Fibroblast of gingiva (primary cell): ENCODE results near the gene NCOA7.
"Not testable (repeated sequence)": the region's sequence is repeated elsewhere in the genome, so short reads cannot be mapped to it uniquely, and the experiment has no call there.

ENCODE experiments used
- DNase-seq: peaks from one replicate; pipeline ENCODE4 v3.0.0-alpha.2; 2011; ENCODE audit warnings: low read depth

The NCOA7 gene

GRCh38 chr6:125945378-125946141, 154.8 kb downstream of the NCOA7 start:
- no peak for DNase-seq

- peak; percentile 55 for DNase-seq
Observed at GRCh38 chr6:125947615-125948014, 156.9 kb downstream of the NCOA7 start.

GRCh38 chr6:125948455-125948854, 157.7 kb downstream of the NCOA7 start:
- no peak for DNase-seq

GRCh38 chr6:125949069-125949468, 158.3 kb downstream of the NCOA7 start:
- no peak for DNase-seq

- DNase-seq, result no peak
Observed at GRCh38 chr6:125950293-125950692, 159.5 kb downstream of the NCOA7 start.

DNA sequence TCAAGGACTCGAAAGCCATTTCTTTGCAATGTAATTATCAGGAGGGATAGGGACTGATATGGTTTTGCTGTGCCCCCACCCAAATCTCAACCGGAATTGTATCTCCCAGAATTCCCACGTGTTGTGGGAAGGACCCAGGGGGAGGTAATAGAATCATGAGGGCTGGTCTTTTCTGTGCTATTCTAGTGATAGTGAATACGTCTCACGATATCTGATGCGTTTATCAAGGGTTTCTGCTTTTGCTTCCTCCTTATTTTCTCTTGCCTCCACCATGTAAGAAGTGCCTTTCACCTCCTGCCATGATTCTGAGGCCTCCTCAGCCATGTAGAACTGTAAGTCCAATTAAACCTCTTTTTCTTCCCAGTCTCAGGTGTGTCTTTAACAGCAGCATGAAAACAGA, 160.0 kb downstream of the NCOA7 start:
- DNase-seq, result not testable (repeated sequence)

GRCh38 chr6:125951323-125951722, 160.6 kb downstream of the NCOA7 start:
- no peak for DNase-seq

DNA sequence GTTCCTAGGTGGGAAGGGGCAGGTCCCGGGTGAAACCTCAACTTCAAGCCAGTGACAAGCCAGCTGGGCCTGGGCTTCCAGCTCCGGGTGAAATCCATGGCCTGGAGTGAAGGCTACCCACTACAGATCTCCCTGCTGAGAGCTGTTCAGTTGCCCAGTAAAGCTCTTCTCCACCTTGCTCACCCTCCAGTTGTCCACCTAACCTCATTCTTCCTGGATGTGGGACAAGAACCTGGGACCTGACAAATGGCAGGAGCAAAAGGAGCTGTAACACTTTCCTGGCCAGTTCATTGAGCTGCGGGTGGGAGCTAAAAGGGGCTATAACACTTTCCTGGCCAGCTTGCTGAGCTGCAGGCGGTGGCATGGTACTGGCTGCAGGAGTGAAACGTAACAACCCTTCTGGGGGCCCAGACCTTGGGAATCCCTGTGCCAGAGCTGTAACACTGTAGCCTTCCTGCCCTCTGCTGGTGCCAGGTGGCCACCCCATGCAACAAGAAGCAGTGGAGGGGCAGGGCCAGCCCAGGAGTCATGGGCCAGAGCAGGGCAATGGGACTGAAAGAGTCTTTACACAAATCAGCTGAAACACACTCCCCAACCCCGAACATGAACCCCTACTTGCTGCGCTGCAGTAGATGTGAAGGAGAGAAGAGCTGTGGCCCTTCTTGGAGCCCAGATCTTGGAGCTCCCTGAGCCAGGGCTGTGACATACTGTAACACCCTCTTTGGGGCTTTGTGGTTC, 162.2 kb downstream of the NCOA7 start:
- peak; percentile 22 for DNase-seq

- DNase-seq, result no peak
Observed at GRCh38 chr6:125953502-125953875, 162.7 kb downstream of the NCOA7 start.

- DNase-seq, result no peak
Observed at GRCh38 chr6:125954735-125955339, 164.1 kb downstream of the NCOA7 start.

DNA sequence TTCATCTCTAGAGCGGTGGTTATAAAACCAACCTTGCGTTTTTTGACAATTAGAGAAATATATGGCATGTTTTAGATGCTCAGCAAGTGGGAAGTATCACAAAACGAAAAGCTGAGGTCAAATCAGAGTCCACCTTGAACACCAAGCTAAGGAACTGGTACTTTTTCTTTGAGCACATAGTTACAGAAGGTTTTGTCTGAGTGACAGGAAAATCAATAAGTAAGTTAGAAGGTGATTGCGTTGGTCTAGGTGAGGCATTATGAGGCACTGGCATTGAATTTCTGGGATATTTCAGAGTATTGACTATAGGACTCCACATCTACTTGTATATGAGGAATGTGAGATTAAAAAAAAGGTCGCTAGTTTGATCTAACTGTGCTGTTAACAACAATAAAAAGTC, 165.2 kb downstream of the NCOA7 start:
- no peak for DNase-seq

DNA sequence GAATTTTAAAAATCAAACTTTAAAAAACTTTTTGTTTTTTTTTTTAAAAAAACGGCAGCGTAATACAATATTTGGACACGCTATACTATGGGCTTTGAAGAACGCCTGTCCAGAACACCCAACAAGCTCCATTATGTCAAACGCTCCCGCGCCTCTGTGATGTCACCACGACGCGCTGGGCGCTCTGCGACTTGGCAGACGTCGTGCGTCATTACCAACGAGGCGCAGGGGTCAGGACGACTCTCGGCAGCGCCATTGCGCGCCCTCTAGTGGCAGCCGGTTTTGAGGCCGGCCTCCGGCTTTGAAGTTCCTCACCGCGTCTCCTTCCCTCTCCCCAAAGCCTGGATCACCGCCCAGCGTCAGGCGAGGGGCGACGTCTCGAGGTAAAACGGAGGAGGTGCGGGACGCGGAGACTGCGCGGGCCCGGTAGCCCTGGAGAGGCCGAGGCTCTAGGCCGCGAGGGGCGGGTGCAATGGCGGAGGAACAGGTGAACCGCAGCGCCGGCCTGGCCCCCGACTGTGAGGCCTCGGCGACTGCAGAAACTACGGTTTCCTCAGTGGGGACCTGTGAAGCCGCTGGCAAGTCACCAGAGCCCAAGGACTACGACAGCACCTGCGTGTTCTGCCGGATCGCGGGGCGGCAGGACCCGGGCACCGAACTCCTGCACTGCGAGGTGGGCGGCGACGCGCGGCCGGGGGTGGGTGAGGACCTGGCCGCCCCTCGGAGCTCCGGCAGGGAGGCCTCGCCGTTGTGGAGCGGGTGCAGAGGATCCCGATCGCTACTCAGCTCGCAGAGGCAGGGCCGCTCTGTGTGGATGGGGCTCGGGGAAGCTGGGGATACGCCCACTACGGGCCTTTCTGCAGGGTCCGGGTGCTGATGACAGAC, 166.0 kb downstream of the NCOA7 start, which contains the start of gene HINT3:
Gene HINT3, plus strand, starts transcription at position 265 of the 885 bp plus-strand sequence. Its CDS starts 208 bp downstream, at position 473.
- peak; percentile 94 for DNase-seq

GRCh38 chr6:125957391-125957693, 166.6 kb downstream of the NCOA7 start:
- no peak for DNase-seq

DNA sequence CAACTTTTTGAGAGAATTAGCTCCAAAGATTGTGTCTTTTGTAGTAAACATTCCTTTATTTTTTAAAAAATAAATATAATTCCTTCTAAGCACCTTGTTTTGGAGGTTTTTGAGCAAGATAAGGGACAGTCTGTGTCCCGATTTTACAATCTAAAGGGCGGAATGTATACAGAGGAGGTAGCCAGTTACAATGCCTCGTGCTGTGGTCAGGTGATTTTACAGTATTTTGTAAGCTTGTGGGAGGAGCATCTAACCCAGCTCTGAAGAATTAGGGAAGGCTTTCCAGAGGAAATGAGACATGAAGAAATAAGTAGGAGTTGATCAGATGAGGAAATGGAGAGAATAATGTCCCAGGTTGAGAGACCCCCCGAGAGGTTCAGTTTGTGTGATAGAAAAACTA, 167.1 kb downstream of the NCOA7 start:
- peak; percentile 69 for DNase-seq

DNA sequence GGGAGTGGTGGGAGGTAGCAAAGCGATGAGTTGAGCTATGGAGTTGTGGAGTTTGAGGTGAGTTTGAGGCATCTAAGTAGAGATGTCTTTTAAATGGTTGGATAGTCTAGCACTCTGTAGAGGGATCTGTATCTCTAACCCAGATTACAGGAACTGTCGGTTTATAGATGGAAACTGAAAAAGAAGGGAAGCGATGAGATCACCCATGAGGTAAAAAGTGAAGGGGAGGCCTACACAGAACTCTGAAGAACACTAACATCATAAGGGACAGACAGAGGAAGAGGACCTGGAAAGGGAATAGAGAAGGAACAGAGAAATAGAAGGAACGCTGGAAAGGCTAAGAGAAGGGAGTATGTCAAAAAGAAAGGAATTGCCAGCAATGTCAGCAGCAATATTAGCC, 168.3 kb downstream of the NCOA7 start:
- no peak for DNase-seq

DNA sequence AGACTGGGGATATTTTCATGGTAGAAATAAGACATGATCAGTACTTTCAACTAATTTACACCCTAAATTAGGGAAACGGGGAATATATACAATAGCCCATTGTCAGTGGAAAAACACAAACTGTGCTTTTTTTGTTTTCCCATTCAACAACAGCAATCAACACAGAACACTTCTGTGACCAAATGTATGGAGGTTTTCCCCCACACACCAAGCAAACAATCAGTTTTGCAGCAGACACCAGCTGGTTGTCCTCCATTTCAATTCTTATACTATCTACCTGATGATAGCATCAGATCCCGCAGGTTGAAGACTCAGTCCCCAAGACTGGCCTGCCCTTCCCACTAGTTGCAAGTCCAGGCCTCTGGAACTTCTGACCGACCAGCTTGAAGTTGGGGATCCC, 170.4 kb downstream of the NCOA7 start:
- DNase-seq, result no peak

GRCh38 chr6:125962900-125963497, 172.2 kb downstream of the NCOA7 start:
- DNase-seq, result no peak

DNA sequence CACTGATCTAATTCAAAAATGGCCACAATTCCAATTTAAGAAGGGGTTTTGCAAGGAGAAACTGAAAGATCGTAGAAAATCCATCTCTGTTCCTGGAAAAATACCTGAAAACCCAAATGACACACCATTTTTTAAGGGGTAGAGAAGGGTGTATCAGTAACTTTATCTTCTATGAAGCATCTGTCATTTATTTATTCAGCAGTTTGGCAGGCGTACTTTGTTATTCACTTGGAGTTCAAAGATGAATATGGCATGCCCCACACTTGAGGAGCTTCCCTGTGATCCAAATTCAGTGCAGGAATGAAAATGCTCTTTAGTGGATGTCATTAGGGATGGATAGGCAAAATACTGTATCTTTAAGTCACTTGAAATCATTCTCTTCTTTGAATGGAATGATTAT, 173.1 kb downstream of the NCOA7 start:
- DNase-seq, result no peak

- DNase-seq, result no peak
Observed at GRCh38 chr6:125966569-125966968, 175.8 kb downstream of the NCOA7 start.

DNA sequence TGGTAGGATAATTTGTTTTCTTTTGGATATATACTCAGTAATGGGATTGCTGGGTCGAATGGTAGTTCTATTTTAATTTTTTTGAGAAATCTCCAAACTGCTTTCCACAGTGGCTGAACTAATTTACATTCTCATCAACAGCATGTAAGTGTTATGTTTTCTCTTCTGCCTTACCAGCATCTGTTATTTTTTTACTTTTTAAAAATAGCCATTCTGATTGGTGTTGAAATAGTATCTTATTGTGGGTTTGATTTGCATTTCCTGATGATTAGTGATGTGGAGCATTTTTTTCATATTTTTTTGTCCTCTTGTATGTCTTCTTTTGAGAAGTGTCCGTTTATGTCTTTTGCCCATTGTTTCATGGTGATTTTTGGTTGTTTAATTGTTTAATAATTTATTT, 177.7 kb downstream of the NCOA7 start:
- no peak for DNase-seq

DNA sequence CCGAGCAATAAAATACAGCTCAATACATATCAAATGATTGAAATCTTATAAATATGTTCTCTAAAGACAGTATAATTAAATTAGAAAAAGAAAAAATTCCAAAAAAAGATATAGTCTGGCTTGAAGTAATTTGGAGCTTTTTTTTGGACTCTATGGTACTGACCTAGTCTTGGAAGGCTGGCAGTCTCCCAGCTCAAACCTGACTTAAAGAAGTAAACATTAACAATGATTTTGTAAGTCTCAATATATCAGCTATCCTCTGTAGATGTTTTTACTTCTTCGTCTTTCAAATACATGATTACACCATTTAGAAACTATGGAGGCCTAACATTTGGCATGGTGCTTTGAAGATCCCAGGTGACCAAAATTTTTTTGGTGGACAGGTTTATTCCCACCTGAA, 180.0 kb downstream of the NCOA7 start:
- DNase-seq, result no peak

DNA sequence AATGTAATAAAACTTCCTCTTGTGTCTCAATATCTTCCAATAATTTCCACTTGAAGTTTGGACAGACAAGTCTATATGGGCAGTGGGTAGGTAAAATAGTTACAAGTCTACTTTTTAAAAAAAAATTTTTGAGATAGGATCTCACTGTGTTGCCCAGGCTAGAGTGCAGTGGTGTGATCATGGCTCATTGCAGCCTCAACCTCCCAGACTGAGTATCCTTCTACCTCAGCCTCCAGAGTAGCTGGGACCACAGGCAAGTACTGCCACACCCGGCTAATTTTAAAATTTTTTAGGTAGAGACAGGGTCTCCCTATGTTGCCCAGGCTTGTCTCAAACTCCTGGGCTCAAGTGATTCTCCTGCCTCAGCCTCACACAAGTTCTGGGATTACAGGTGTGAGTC, 181.7 kb downstream of the NCOA7 start:
- DNase-seq, result not testable (repeated sequence)
